ENCODE results near the gene CHTF18.
A peak's percentile ranks its signal among the peaks of the same experiment; 100 is the strongest.
"Not testable (repeated sequence)": the region's sequence is repeated elsewhere in the genome, so short reads cannot be mapped to it uniquely, and the experiment has no call there.

CHTF18 gene

DNA sequence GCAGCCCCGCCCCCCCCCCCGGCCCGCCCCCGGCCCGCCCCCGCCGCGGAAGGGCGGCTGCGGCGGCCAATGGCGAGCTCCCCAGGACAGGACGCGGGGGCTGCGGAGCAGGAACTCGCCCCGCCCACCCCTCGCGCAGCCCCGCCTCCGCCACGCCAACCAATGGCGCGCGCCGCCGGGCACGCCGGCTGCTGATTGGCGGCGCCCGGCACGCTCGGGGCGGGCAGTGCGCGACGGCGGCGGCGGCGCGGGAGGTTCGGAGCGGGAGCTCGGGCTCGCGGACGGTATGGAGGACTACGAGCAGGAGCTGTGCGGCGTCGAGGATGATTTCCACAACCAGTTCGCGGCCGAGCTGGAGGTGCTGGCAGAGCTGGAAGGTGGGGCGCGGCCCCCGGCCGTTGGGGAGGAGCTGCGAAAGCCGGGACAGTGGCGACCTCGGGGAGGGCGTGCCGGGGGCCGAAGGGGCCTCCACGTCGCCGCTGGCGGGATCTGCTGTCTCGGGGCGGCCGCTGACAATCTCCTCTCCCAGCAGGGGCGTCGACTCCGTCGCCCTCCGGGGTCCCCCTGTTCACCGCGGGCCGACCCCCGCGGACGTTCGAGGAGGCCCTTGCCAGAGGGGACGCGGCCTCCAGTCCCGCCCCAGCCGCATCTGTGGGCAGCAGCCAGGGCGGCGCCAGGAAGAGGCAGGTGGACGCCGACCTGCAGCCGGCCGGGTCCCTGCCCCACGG, at the start of gene CHTF18:
Gene CHTF18 (plus strand): TSS at position 222 of the 728 bp plus-strand sequence. CDS start 65 bp downstream, at position 287.
- peak; percentile 88 for DNase-seq (ENCODE audit: low read depth)

- DNase-seq (ENCODE audit: low read depth) = no peak
Observed at GRCh38 chr16:739560-740458, 48.6 kb upstream of the CHTF18 start.

GRCh38 chr16:740459-740763, 48.0 kb upstream of the CHTF18 start:
- no peak for DNase-seq (ENCODE audit: low read depth)

- DNase-seq (ENCODE audit: low read depth) = peak; percentile 81
Observed at GRCh38 chr16:740764-741505, 47.5 kb upstream of the CHTF18 start, which contains the start of gene CIAO3. Gene CIAO3 (minus strand): TSS chr16:740997. CDS start chr16:740985, 12 bp downstream.

DNA sequence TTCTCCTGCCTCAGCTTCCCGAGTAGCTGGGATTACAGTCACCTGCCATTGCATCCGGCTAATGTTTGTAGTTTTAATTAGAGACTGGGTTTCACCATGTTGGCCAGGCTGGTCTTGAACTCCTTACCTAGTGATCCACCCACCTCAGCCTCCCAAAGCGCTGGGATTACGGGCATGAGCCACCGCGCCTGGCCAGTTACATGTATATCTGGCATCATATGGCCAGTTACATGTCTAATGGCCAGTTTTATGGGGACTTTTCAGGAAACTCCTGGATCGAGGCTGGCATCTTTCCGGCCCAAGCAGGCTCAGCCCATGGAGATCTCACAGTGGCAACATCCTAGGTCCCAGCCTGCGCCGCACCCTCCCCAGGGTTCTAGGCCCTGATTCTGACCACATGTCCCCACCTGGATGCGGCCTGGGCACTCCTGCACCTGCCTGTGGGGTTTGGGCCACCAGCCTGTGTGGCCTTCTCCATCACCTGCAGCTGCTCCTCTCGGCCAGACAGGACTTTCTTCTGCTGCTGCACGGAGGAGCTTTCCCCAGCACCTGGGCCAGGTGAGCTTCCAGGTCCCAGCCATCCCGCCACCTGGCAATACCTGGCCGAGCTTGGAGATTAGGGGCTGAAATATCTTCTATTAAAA, 46.3 kb upstream of the CHTF18 start:
- DNase-seq (ENCODE audit: low read depth) = no peak

DNA sequence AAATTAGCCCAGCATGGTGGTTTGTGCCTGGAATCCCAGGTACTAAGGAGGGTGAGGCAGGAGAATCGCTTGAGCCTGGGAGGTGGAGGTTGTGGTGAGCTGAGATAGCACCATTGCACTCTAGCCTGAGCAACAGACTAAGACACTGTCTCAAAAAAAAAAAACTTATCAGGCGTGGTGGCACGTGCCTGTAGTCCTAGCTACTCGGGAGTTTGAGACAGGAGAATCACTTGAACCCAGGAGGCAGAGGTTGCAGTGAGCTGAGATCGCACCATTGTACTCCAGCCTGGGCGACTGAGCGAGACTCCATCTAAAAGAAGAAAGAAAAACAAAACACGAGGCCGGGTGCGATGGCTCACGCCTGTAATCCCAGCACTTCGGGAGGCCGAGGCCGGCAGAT, 45.5 kb upstream of the CHTF18 start:
- DNase-seq (ENCODE audit: low read depth) = not testable (repeated sequence)

- no peak for DNase-seq (ENCODE audit: low read depth)
Observed at GRCh38 chr16:743794-744500, 44.5 kb upstream of the CHTF18 start.

DNA sequence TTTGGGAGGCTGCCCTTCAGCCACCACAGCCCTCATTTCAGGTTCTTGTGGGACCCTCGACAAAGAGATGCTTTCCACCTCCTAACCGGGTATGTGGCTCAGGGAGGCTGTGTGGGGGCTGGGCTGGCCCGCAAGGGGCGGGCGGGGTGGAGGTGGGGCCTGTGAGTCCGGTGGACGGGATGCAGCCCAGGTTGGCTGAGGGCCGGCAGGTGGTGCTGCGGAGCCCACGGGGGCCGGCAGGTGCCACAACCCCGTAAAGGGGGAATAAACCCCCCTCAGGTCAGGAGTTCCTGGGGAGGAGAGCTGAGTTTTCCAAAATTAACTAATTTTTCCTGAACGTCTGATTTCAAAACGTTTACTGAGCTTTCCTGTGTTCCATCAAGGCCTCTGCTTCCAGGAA, 42.7 kb upstream of the CHTF18 start:
- DNase-seq (ENCODE audit: low read depth) = no peak

GRCh38 chr16:746637-747036, 41.8 kb upstream of the CHTF18 start:
- no peak for DNase-seq (ENCODE audit: low read depth)

- no peak for DNase-seq (ENCODE audit: low read depth)
Observed at GRCh38 chr16:747978-748746, 40.3 kb upstream of the CHTF18 start.

DNA sequence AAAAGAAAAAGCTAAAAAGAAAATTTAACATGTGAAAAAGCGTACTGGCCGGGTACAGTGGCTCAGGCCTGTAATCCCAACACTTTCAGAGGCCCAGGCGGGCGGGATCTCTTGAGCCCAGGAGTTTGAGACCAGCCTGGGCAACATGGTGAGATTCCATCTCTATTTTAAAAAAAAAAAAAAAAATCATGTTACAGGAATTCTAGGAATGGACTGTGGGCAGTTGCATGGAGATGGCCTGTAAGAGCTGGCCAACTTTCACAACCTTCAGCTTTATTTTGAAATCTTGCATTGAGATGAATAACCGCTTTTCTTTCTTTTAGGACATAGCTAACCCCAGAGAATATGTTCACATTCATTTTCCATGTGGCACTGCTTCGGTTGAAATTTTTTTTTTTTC, 39.4 kb upstream of the CHTF18 start:
- DNase-seq (ENCODE audit: low read depth) = no peak

DNA sequence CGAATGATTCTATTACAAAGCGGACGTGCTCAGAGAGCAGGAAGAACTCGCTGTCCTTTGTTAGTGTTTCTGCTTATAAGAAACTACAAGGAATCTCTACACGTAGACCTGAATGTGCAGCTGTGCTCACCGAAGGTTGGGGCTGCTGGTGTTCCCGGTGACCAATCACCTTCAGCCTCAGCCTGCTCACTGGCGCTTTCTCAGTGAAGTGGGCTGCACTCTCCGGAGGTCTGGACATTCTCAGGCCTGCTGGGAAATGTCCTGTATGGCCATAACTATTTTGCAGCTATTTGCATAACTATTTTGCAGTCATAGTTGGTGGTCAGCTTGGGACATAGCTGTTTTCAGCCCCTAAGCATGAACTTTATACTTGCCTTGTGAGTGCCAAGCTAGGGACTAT, 37.9 kb upstream of the CHTF18 start:
- no peak for DNase-seq (ENCODE audit: low read depth)

DNA sequence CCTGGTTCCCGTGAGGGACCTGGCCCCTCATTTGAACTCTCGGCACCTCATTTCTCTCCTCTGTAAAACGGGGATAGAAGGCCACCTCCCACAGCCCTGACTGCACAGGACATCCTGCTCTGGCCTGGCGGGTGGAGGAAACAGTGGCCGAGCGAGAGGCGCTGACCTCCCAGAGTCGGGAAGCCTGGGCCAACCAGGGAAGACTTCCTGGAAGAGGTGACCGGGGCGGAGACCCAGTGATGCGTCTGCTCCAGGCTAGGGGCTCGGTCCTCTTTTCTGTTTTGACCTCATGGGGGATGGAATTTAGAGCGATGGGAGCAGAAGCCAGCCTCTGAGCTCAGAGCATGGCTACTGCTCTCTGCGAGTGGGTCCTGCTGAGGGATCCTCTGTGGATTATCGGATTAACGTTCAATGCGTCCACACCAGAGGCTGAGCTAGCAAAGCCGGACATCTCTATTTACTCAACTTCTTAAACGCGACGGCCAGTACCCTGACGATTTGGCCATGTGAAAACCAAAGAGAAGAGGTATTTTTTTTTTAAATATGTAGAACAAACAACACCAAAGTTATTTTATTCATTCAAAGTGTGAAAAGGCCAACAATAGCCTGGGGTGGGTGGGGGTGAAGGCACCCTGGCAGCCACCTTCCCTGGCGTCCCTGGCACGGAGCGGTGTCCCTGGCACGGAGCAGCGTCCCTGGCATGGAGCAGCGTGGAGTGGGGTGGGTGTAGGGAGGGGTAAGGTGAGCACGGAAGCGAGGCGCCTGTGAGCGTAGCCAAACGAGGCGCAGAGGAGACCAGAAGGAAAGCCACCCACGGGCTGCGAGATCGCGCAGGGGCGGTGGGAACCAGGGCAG, 37.0 kb upstream of the CHTF18 start:
- no peak for DNase-seq (ENCODE audit: low read depth)

GRCh38 chr16:752007-752312, 36.5 kb upstream of the CHTF18 start:
- no peak for DNase-seq (ENCODE audit: low read depth)

DNA sequence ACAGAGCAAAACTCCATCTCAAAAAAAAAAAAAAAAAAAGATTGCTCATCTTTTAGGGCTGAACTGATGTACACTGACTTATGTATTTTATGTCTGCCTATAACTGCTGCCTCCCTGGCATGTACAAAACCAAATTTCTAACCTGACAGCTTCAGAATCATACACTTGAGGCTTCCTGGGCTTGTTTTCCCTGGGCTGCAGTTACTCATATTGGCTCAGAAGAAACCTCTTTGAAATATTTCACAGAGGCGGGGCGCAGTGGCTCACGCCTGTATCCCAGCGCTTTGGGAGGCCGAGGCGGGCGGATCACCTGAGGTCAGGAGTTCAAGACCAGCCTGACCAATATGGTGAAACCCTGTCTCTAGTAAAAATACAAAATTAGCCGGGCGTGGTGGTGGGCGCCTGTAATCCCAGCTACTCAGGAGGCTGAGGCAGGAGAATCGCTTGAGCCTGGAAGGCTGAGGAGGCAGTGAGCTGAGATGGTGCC, 34.3 kb upstream of the CHTF18 start:
- DNase-seq (ENCODE audit: low read depth) = not testable (repeated sequence)

DNA sequence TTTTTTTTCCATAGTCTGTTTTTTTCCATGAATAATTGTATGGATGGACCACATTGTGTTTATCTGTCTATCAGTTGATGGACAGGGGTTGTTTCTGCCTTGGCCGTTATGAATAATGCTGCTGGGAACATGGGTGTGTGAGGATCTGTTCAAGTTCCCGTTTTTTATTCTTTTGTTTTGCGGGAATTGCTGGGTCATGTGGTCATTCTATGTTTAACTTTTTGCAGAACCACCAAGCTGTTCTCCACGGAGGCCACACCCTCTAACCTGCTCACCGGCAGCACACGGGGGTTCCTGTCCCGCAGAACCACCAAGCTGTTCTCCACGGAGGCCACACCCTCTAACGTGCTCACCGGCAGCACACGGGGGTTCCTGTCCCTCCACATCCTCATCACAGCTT, 33.8 kb upstream of the CHTF18 start:
- DNase-seq (ENCODE audit: low read depth) = no peak

- no peak for DNase-seq (ENCODE audit: low read depth)
Observed at GRCh38 chr16:756428-756827, 32.0 kb upstream of the CHTF18 start.

DNA sequence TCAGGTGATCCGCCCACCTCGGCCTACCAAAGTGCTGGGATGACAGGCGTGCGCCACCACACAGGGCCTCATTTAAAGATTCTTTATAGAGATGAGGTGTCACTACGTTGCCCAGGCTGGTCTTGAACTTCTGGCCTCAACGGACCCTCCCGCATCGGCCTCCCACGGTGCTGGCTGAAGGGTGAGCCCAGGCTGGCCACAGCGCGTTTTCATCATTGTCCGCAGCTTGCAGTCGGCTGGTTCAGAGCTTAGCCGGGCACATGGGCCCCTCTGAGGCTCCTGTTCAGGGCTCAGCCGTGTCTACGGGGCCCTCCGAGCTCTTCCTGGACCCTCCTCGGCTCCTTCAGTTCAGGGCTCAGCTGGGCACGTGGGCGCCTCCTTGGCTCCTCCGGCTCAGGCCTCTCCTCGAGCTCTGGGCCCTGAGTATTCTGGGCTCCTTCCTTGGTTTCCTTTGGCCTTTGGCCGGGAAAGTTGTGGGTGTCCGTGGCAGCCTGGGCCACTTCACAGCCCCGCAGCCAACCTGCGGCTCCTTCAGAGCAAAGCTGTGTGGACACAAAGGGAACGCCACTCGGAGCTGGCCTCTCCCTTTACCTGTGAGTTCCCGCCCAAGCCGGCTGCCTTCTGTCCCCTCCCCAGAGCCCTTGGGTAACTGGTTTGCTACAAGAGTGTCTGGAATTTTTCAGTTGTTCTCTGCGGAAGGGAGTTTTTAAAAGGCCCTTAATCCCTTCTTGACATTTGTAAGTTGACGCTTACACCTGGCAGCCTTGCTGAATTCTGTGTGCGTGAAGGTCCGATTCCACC, 29.1 kb upstream of the CHTF18 start:
- no peak for DNase-seq (ENCODE audit: low read depth)

DNA sequence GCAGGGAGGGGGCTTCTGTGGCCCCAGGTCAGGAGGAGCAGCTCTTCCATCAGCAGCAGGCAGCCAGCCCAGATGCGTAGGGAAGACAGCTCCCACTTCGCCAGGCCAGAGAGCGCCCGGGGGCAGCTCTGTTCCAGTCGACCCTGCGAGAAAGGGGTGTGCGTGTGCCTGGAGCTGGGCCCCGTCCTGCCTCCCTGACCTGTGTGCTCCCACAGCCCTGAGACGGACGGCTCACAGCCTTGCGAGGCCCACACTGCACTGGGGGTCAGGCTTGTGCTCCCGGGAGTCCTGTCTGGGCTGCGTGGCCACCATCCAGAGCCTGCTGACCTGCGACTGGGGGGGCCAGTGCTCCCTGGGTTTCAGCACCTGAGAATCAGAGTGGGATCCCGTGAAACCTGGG, 28.4 kb upstream of the CHTF18 start:
- DNase-seq (ENCODE audit: low read depth) = no peak
